ENCODE measurements around the gene ANGPTL7. TPM values are rescaled to one million over a fixed set of nuclear protein-coding genes. Genes with fewer than 3 reads are reported as not detected.

ANGPTL7 gene
- total and polyA plus RNA-seq, 2 of the 8 experiments (the other 6 are each of a cell fraction or from before 2014, with no cell fraction given) = not detected

- no peak overlapping the region for H3K27ac ChIP-seq (ENCODE audit: low read depth, low read length)
- H3K79me2 ChIP-seq (ENCODE audit: control insufficient read depth in 1 of 2, insufficient read depth in 2 of 2, low read length in 2 of 2) = no peaks in the 10 kb centered on the region
- no peak overlapping the region for H2BK20ac ChIP-seq (ENCODE audit: low read length)
- no peak overlapping the region for H3K4me2 ChIP-seq (ENCODE audit: insufficient read depth in 1 of 2, low read depth in 2 of 2, low read length in 2 of 2)
- H2AK5ac ChIP-seq (ENCODE audit: low read depth, low read length) = no peak overlapping the region
- 98% methylated on average over 4 of the region's 4 CpGs; no CpG with 5 or more reads in 1 of the 2 experiments for WGBS, 2 experiments (ENCODE audit: extremely low coverage in 1 of 2, insufficient coverage in 1 of 2, insufficient read length in 1 of 2, insufficient replicate concordance in 2 of 2, low coverage in 1 of 2, low lambda C conversion rate in 2 of 2, missing lambda C conversion rate in 1 of 2)
- H4K5ac ChIP-seq (ENCODE audit: insufficient read length, low read depth, low read length) = no peak overlapping the region
- no peak overlapping the region for H3K23ac ChIP-seq (ENCODE audit: insufficient read length)
- no peaks in the 10 kb centered on the region; the same call in 1 of the 2 replicates for H3K79me1 ChIP-seq (ENCODE audit: low read depth, low read length)
- no peak overlapping the region for H2BK12ac ChIP-seq (ENCODE audit: low read depth, low read length)
- DNase-seq (ENCODE audit: low read depth in 1 of 2, low spot score in 2 of 2) (no peak), FAIRE-seq (no peak)
- no peak overlapping the region for H4K8ac ChIP-seq (ENCODE audit: extremely low read depth, insufficient read depth, low read length)
- no peak overlapping the region for H3K9ac ChIP-seq (replicated peaks in 1 of 4; ENCODE audit: extremely low read depth in 1 of 4, low read depth in 3 of 4, low read length in 3 of 4)
- ChIA-PET CTCF (ENCODE audit: partially characterized antibody) (interaction anchor here (0.8 to 2.5 kb wide), 2 partner anchors 11 to 12 kb away, joined by 3 to 20 read pairs; no protein-coding TSS in a partner anchor), POLR2A (ENCODE audit: partially characterized antibody) (interaction anchor here (0.8 kb wide), 1 partner anchor 13 kb away, joined by 3 read pairs; no protein-coding TSS in a partner anchor)
- H2AFZ ChIP-seq (ENCODE audit: low read length) = no peak overlapping the region
- no peaks in the 10 kb centered on the region for H3K9me3 ChIP-seq (ENCODE audit: insufficient read depth in 2 of 2, low read depth in 1 of 2, low read length in 1 of 2)
- no peaks in the 10 kb centered on the region for H3K27me3 ChIP-seq (replicated peaks in 1 of 4; ENCODE audit: control insufficient read depth in 3 of 4, extremely low read depth in 1 of 4, insufficient read depth in 3 of 4, low read length in 3 of 4)
- H3K56ac ChIP-seq (replicated peaks; ENCODE audit: insufficient read length, low read depth, low read length) = no peak overlapping the region
- no peaks in the 10 kb centered on the region for H3K4me1 ChIP-seq (replicated peaks in 1 of 4; ENCODE audit: control insufficient read depth in 3 of 4, insufficient read depth in 4 of 4, low read length in 3 of 4)
- no peak overlapping the region for H2BK5ac ChIP-seq (ENCODE audit: low read depth, low read length)
- H2BK15ac ChIP-seq (ENCODE audit: low read length) = no peak overlapping the region
- peaks cover 0 to 1% of the 10 kb centered on the region in 2 experiments for H4K20me1 ChIP-seq (replicated peaks in 1 of 2; ENCODE audit: control insufficient read depth in 1 of 2, insufficient read depth in 2 of 2, low read length in 2 of 2)
- no peak overlapping the region for H4K91ac ChIP-seq (replicated peaks; ENCODE audit: insufficient read length, low read length)
- no peaks in the 10 kb centered on the region for H3K23me2 ChIP-seq (ENCODE audit: low read depth, low read length)
- no peak overlapping the region for H2BK120ac ChIP-seq (replicated peaks; ENCODE audit: low read depth, low read length)
- no peak overlapping the region for H3K18ac ChIP-seq (ENCODE audit: extremely low read depth, low read length)
- H3K4me3 ChIP-seq (ENCODE audit: extremely low read depth in 1 of 4, insufficient read depth in 2 of 4, low read depth in 3 of 4, low read length in 4 of 4) = no peak overlapping the region
- no peak overlapping the region for H3K4ac ChIP-seq (replicated peaks; ENCODE audit: insufficient read length, low read depth, low read length)
- H3K36me3 ChIP-seq (ENCODE audit: control insufficient read depth in 2 of 4, insufficient read depth in 4 of 4, low read length in 3 of 4) = peaks cover 38 to 77% (median 63%) of the 10 kb centered on the region in 4 experiments
- no peak overlapping the region for H3K14ac ChIP-seq (ENCODE audit: insufficient read length)
- TF ChIP-seq POLR2AphosphoS5 (IDR thresholded peaks at IDR 0.05; ENCODE audit: low read depth, low read length) = no peak
- no peak for TF ChIP-seq NRF1 (IDR thresholded peaks at IDR 0.05; ENCODE audit: low read depth, low read length)
- no peak for TF ChIP-seq RBBP5 (IDR thresholded peaks at IDR 0.05; ENCODE audit: borderline replicate concordance, low read depth, low read length)
- TF ChIP-seq TCF12 (IDR thresholded peaks at IDR 0.05; ENCODE audit: low read depth, low read length) = no peak
- TF ChIP-seq RFX5 (IDR thresholded peaks at IDR 0.05; ENCODE audit: borderline replicate concordance, low read depth, low read length) = no peak
- no peak for TF ChIP-seq CBX5 (IDR thresholded peaks at IDR 0.05; ENCODE audit: low read depth, low read length)
- TF ChIP-seq KDM5A (IDR thresholded peaks at IDR 0.05; ENCODE audit: low read length) = no peak
- TF ChIP-seq ATF3 (IDR thresholded peaks at IDR 0.05; ENCODE audit: insufficient read depth, low read depth, low read length) = no peak
- no peak for TF ChIP-seq ATF2 (IDR thresholded peaks at IDR 0.05; ENCODE audit: low read length)
- no peak for TF ChIP-seq RAD21 (IDR thresholded peaks at IDR 0.05 in 1 of 2, conservative IDR thresholded peaks at IDR 0.05 in 1 of 2; ENCODE audit: low read depth in 2 of 2, low read length in 2 of 2)
- TF ChIP-seq SIN3A (conservative IDR thresholded peaks at IDR 0.05 in 1 of 2, IDR thresholded peaks at IDR 0.05 in 1 of 2; ENCODE audit: low read depth in 1 of 2, low read length in 2 of 2) = no peak
These were observed 40.0 kb downstream of the ANGPTL7 start for GRCh38 chr1:11229203-11229602.

All from H1 (cell line).